Measurements from ENCODE around the gene EME2.

EME2 gene

GRCh38 chr16:1773703-1774447, 1.3 kb downstream of the EME2 start:
- DNase-seq (ENCODE audit: low spot score) = no peak
- TF ChIP-seq, protein P1, sequence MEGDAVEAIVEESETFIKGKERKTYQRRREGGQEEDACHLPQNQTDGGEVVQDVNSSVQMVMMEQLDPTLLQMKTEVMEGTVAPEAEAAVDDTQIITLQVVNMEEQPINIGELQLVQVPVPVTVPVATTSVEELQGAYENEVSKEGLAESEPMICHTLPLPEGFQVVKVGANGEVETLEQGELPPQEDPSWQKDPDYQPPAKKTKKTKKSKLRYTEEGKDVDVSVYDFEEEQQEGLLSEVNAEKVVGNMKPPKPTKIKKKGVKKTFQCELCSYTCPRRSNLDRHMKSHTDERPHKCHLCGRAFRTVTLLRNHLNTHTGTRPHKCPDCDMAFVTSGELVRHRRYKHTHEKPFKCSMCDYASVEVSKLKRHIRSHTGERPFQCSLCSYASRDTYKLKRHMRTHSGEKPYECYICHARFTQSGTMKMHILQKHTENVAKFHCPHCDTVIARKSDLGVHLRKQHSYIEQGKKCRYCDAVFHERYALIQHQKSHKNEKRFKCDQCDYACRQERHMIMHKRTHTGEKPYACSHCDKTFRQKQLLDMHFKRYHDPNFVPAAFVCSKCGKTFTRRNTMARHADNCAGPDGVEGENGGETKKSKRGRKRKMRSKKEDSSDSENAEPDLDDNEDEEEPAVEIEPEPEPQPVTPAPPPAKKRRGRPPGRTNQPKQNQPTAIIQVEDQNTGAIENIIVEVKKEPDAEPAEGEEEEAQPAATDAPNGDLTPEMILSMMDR (IDR thresholded peaks at IDR 0.05; ENCODE audit: extremely low read depth, insufficient read depth, missing control alignments) = no peak
- in situ Hi-C loops (cut with MboI; ENCODE audit: low pct_unique_long_range_greater_than_20kb, low sequenced_read_pairs, unreplicated experiment) = no loop called here

DNA sequence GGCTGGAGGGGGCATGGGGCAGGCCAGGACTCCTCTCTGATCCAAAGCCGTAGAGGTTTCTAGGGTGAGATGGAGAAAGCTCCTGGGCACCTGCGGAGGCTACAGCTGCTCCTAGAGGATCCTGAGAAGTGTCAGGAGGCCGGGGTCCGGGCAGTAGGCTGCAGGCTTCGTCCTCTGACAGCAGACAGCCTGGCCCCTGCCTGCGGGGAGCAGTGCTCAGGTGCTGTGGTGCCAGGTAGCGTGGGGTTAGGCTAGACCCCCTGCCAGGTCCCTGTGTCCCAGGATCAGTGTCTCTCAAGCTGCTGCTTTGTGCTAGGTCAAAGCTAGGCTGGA, 1.8 kb downstream of the EME2 start:
- no peak for DNase-seq (ENCODE audit: low spot score)
- in situ Hi-C loops (cut with MboI; ENCODE audit: low pct_unique_long_range_greater_than_20kb, low sequenced_read_pairs, unreplicated experiment) = no loop called here
- TF ChIP-seq, protein P1 (IDR thresholded peaks at IDR 0.05; ENCODE audit: extremely low read depth, insufficient read depth, missing control alignments) = no peak

DNA sequence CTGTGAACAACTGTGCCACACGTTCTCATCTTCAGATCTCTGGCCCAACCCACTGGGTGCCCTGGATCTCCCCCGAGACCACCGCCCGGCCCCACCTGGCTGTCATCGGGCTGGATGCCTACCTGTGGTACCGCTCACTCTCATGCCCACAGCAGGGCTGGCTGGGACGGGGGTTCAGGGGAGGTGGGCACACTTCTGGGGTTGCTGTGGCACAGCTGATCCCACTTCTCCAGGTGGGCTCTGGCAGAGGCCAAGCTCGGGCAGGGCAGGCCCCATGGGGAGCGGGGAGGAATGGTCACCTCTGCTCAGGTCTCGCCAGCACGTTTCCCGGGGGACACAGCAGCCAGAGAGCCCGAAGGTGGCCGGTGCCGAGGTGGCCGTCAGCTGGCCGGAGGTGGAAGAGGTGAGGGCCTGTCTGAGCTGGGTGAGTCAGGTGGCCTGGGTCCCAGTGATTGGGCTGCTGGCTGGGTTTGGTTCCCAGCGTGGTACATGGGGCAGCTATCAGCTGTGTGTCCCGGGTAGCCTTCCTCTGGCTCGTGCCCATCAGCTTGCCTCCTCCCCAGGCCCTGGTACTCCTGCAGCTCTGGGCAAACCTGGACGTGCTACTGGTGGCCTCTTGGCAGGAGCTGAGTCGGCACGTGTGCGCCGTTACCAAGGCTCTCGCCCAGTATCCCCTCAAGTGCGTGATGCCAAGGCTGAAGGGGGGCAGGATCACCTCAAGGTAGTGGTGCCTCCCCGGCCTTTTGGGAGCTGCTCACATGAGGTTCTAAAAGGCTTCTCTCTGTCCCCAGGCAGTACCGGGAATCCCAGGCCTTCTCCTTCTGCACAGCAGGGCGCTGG, 2.6 kb downstream of the EME2 start:
- in situ Hi-C loops (cut with MboI; ENCODE audit: low pct_unique_long_range_greater_than_20kb, low sequenced_read_pairs, unreplicated experiment) = no loop called here
- no peak for DNase-seq (ENCODE audit: low spot score)
- TF ChIP-seq, protein P1 (IDR thresholded peaks at IDR 0.05; ENCODE audit: extremely low read depth, insufficient read depth, missing control alignments) = no peak

DNA sequence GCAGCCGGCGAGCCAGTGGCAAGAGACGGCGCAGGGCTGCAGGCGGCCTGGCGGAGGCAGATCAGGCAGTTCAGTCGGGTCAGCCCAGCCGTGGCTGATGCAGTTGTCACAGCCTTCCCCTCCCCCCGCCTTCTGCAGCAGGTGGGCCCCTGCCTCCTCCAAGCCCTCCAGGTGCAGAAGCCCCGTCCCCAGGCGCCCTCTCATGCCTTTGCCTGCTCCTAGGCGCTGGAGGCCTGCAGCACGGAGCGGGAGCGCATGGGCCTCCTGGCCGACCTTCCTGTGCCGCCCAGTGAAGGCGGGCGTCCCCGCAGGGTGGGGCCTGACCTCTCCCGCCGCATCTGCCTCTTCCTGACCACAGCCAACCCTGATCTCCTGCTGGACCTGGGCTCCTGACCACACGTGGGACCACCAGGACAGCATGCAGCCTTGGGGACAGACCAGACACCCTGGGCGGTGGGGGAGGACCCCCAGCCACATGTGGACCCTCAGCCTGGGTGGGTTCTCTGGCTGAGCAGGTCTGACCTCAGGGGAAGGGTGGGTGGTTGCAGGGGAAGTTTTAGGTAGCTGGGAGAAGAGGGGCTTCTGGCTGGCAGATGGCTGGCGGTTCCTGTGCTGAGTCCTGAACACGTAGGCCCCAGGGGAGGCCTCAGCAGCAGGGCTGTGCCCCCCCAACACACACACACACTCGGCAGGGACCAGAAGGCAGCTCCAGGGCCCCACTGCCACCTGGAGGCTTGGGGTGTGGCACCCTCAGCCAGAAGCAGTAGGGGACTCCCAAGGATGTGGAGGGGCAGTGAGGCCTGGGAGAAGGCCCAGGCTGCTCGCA, 3.4 kb downstream of the EME2 start:
- TF ChIP-seq, protein P1 (IDR thresholded peaks at IDR 0.05; ENCODE audit: extremely low read depth, insufficient read depth, missing control alignments) = no peak

GRCh38 chr16:1776672-1776955, 4.0 kb downstream of the EME2 start:
- in situ Hi-C loops (cut with MboI; ENCODE audit: low pct_unique_long_range_greater_than_20kb, low sequenced_read_pairs, unreplicated experiment) = no loop called here
- TF ChIP-seq, protein P1 (IDR thresholded peaks at IDR 0.05; ENCODE audit: extremely low read depth, insufficient read depth, missing control alignments) = no peak
- no peak for DNase-seq (ENCODE audit: low spot score)

More for the DNA sequence above, 3.4 kb downstream of the EME2 start:
- in situ Hi-C loops (cut with MboI; ENCODE audit: low pct_unique_long_range_greater_than_20kb, low sequenced_read_pairs, unreplicated experiment) = no loop called here
- no peak for DNase-seq (ENCODE audit: low spot score)

DNA sequence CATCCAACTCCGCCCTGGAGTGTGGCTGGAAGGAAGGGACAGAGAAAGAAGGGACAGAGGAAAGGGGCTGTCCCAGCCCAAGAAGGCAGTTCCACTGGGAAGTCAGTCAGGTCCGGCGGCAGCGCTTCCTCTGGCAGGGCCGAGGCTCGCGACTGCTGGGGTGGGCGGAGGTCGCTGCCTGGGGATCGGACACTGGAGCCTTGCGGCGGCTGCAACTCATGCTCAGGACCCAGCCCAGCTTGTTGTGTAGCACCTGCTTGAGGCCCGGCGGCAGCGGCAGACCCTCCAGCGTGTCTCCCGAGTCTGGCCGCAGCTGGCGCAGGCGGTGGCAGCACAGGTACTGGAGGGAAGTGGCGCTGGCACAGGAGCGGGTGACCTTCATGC, 4.4 kb downstream of the EME2 start:
- TF ChIP-seq, protein P1 (IDR thresholded peaks at IDR 0.05; ENCODE audit: extremely low read depth, insufficient read depth, missing control alignments) = no peak
- no peak for DNase-seq (ENCODE audit: low spot score)
- in situ Hi-C loops (cut with MboI; ENCODE audit: low pct_unique_long_range_greater_than_20kb, low sequenced_read_pairs, unreplicated experiment) = no loop called here

Measured in GM13977 (cell line).